Activated T-helper 1 cell treated with anti-CD3 and anti-CD28 coated beads, Interleukin-12 subunit alpha, Interleukin-12 subunit beta, Interleukin-2, Interleukin-4 antibody, amounts not matched to agents 30 ng/mL and 10 ng/mL and 1 ng/mL, durations not matched to agents 14 hours and 24 hours and 36 hours (primary cell): ENCODE measurements around the gene ZBED4. TPM values are rescaled to one million over a fixed set of nuclear protein-coding genes. Genes with fewer than 3 reads are reported as not detected.

Experiments used
- DNase-seq: peaks from one replicate; pipeline ENCODE4 v3.0.0; 2021; ENCODE audit warnings: low spot score
- H3K27ac Mint-ChIP-seq: one replicate; pipeline ENCODE4 v1.8.0; 2021; ENCODE audit warnings: mild to moderate bottlenecking, mixed read lengths
- H3K27me3 Mint-ChIP-seq: one replicate; pipeline ENCODE4 v1.8.0; 2022; ENCODE audit warnings: mild to moderate bottlenecking, moderate library complexity, mixed read lengths; ENCODE audit not compliant: insufficient read depth
- H3K36me3 Mint-ChIP-seq: one replicate; pipeline ENCODE4 v1.8.0; 2021; ENCODE audit warnings: low read depth, mixed read lengths
- H3K4me1 Mint-ChIP-seq: one replicate; pipeline ENCODE4 v1.8.0; 2021; ENCODE audit warnings: low read depth, mixed read lengths
- H3K4me3 Mint-ChIP-seq: one replicate; pipeline ENCODE4 v1.8.0; 2021; ENCODE audit warnings: mild to moderate bottlenecking, moderate library complexity, mixed read lengths
- H3K9me3 Mint-ChIP-seq: one replicate; pipeline ENCODE4 v1.8.0; 2021; ENCODE audit warnings: mixed read lengths
- intact Hi-C: fragments of 100-400 bp; cut with micrococcal nuclease; formaldehyde crosslinking; loops from one replicate; pipeline ENCODE4 v1.15.1; 2024
- total RNA-seq: library from RNA; stranded (reverse); gene quantifications from 2 replicates; pipeline ENCODE4 v1.2.3, GENCODE V29; 2022

ZBED4 gene
- total RNA-seq, 1 donor from 2014 or later = 19.4 TPM

DNA sequence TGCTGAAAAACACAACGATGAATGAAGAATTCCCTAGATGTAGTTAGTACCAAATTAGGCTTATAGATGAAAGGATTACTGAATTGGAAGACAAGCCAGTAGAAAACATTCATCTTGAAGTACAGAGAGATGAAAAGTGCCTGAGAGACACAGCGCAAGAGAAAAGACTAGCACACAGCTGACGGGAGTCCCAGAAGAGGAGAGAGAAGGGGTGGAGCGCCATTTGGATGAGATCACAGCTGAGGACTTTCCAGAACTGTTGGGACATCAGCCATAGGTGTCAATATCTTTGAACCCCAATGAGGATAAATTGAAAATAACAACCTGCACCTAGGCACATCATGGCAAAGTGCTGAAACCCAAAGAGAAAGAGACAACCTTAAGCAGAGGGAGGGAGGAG, 39.4 kb downstream of the ZBED4 start:
- intact Hi-C loops = no loop called here
- H3K27me3 Mint-ChIP-seq = no peaks in the 10 kb centered on the region
- H3K27ac Mint-ChIP-seq = no peak overlapping the region
- peaks cover 4% of the 10 kb centered on the region for H3K9me3 Mint-ChIP-seq
- H3K36me3 Mint-ChIP-seq = peaks cover 33% of the 10 kb centered on the region
- H3K4me1 Mint-ChIP-seq = peaks cover 6% of the 10 kb centered on the region
- no peak overlapping the region for H3K4me3 Mint-ChIP-seq
- DNase-seq = no peak

DNA sequence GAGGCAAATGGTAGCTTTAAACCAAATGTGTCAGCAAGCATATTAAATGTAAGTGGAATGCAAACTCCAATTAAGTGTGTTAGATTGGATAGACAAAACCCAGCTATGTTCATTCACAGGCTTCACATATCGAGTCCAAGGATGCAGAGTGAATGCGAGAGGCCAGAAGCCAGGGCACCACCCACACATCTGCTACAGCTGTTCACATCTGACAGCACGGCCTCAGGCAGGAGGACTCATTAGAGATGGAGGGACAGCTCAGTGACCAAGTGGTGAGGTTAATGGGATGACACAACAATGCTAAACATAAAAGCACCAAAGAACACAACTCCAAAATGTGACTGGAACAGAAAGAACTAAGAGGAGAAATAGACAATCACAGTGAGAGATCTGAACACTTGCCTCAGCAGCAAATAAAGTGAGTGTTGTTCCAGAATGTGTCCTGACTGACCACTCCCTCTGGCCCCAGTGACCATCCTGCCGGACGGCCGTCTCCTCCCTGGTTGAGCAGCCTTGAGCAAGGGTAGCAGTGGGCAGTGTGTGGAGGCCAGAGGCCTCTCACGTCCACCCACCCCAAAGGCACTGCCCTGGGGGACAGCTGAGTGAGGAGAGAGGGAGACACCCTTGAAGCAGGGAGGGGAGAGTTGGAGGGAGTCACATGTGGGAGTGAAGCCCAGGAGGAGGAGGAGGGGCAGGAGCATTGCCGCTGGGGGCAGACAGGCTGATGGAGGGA, 40.8 kb downstream of the ZBED4 start:
- Mint-ChIP-seq H3K27me3 (no peaks in the 10 kb centered on the region), H3K27ac (no peak overlapping the region), H3K4me1 (peaks cover 6% of the 10 kb centered on the region), H3K9me3 (peaks cover 4% of the 10 kb centered on the region), H3K4me3 (no peak overlapping the region), H3K36me3 (peaks cover 34% of the 10 kb centered on the region)
- no peak for DNase-seq
- intact Hi-C loops = no loop called here

DNA sequence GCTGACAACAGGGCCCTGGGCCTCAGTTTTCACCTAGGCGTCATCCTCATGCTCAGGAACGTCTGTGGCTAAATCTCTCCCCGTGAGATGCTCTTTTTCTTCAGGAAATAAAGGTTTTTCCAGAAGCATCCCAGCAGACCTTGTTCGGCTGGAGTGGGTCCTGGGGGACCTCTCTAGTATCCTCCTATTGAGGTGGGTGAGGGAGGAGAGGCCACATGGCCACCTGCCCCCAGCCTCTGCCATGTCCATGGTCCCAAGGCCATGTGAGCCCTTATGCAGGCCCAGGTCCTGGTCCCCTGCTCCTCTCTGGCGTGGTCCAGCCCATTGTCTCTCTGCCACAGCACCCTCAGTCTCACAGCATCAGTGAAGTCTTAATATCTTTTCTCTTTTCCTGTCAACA, 42.6 kb downstream of the ZBED4 start:
- no peak for DNase-seq
- Mint-ChIP-seq H3K9me3 (peaks cover 4% of the 10 kb centered on the region), H3K4me1 (peaks cover 6% of the 10 kb centered on the region), H3K27me3 (no peaks in the 10 kb centered on the region), H3K27ac (no peak overlapping the region), H3K4me3 (no peak overlapping the region), H3K36me3 (peaks cover 37% of the 10 kb centered on the region)
- intact Hi-C loops = no loop called here

DNA sequence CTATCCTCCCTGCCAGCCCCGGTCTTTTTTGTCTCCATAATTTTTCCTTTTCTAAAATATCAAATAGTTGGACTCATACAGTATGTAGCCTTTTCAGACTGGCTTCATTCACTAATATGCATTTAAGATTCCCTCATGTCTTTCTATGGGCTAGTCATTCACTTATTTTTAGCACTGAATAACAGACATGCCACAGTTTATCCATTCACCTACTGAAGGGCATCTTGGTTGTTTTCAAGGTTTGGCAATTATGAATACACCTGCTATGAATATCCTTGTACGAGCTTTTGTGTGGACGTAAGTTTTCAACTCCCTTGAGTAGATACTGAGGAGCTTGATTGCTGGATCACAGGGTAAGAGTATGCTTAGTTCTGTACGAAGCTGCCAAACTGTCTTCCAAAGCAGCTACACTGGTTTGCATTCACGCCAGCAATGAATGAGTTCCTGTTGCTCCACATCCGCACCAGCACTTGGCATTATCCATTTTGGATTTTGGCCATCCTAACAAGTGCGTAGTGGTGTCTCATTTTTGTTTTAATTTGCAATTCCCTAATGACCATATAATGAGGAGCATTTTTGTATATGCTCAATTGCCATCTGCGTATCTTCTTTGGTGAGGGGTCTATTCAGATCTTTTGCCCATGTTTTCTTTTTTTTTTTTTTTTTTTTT, 43.5 kb downstream of the ZBED4 start:
- intact Hi-C loops = no loop called here
- Mint-ChIP-seq H3K27ac (no peak overlapping the region), H3K4me1 (peaks cover 6% of the 10 kb centered on the region), H3K4me3 (no peak overlapping the region), H3K9me3 (peaks cover 4% of the 10 kb centered on the region), H3K27me3 (no peaks in the 10 kb centered on the region), H3K36me3 (peaks cover 41% of the 10 kb centered on the region)
- no peak for DNase-seq

DNA sequence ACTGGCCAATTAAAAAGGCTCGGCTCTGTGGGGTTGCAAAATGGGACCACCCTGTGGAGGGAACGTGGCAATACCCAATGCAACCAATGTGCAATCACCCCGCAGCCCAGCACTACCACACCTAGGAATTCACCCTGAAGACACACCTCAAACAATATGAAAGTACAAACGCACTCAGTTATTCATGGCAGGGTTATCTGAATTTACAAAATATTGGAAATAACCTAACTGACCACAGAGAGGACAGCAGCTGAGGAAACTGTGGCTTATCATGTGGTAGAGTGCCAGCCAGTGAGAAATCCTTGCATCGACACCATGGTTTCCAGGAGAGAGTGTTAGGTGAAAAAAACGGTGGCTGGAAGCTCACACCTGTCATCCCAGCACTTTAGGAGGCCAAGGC, 45.9 kb downstream of the ZBED4 start:
- Mint-ChIP-seq H3K36me3 (peaks cover 39% of the 10 kb centered on the region), H3K4me1 (peaks cover 2% of the 10 kb centered on the region), H3K27ac (no peak overlapping the region), H3K27me3 (no peaks in the 10 kb centered on the region), H3K4me3 (no peak overlapping the region), H3K9me3 (peaks cover 4% of the 10 kb centered on the region)
- intact Hi-C loops = no loop called here
- no peak for DNase-seq

DNA sequence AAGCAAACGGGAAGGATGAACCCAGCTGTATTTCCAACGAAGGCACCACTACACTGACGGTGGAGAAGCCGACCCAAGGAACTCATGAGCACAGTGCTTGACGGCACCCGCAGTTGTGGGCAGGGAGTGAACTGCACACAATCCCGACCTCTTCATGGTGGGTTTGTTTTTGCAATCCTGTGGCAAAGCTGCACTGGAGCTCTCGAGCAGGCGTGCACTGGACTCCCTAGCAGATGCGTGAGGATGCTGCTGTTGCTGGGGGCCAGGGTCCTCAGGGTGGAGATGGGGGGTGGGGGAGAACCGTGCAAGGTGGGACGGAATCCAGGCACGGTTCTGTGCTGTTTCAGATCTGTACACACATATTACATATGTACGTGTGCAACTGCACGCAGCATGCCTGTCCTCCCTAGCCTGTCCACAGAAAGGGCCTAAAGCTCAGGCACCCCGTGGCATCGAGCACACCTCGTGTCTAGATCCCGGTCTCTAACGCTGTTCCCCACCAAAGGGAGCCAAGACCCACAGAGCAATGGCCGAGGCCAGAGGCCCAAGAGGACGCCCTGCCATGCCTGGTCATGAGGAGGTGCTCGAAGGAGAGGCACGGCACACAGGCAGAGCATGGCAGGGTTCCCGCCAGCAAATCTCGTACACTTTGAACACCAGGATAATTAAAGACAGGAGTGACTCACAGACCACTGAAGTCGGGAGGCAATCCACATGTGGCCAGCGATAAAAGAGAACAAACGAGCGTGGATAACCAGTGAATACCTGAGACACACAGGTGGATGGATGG, 47.0 kb downstream of the ZBED4 start:
- Mint-ChIP-seq H3K27ac (no peak overlapping the region), H3K36me3 (peaks cover 38% of the 10 kb centered on the region), H3K4me1 (no peaks in the 10 kb centered on the region), H3K9me3 (peaks cover 4% of the 10 kb centered on the region), H3K27me3 (no peaks in the 10 kb centered on the region), H3K4me3 (no peak overlapping the region)
- no peak for DNase-seq
- intact Hi-C loops = no loop called here

DNA sequence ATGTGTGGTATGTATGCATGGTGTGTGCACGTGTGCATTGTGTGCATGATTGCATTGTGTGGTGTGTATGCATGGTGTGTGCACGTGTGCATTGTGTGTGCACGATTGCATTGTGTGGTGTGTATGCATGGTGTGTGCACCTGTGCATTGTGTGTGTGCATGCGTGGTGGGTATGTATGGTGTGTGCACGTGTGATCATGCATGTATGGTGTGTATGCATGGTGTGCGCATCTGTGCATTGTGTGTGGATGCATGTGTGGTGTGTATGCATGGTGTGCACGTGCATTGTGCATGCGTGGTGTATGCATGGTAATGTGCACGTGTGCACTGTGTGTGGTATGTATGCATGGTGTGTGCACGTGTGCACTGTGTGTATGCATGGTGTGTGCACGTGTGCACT, 47.8 kb downstream of the ZBED4 start:
- no peak for DNase-seq
- Mint-ChIP-seq H3K27me3 (no peaks in the 10 kb centered on the region), H3K4me3 (no peak overlapping the region), H3K27ac (no peak overlapping the region), H3K4me1 (no peaks in the 10 kb centered on the region), H3K9me3 (peaks cover 4% of the 10 kb centered on the region), H3K36me3 (peaks cover 38% of the 10 kb centered on the region)
- intact Hi-C loops = no loop called here

DNA sequence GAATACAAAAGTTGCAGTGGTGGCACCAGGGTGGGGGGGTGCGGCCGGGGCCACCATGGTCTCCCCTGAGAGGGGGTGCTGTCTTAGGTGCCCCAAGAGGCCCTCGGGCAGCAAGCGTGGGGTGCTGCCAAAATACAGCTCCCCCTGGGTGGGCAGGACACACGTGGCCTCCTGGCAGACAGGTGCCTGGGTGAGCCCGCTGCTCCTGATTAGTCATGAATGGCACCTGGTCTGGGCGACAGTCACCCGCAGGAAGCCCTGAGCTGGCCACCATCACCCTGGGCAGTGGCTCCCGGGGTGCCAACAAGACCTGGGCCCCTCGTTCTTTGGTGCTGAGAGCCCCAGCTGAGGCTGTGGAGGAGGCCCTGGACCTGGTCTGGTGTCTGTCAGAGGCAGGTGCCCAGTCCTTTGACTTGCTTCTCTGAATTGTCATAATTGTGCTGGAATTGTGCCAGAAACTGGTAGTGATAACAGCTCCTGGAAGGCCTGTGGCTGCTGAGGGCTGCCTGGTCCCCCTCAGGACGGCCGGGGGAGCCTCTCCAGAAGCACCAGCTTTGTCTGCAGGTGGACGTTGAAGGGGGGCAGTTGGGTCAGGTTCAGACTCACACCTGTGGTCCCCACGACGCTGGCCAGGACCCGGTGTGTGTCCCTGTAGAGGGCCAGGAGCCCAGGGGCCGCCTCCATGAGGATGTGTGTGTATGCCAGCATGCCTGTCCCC, 49.8 kb downstream of the ZBED4 start:
- intact Hi-C loops = no loop called here
- H3K27me3 Mint-ChIP-seq = no peaks in the 10 kb centered on the region
- H3K4me3 Mint-ChIP-seq = no peak overlapping the region
- H3K4me1 Mint-ChIP-seq = no peaks in the 10 kb centered on the region
- H3K36me3 Mint-ChIP-seq = peaks cover 38% of the 10 kb centered on the region
- H3K27ac Mint-ChIP-seq = no peak overlapping the region
- peaks cover 4% of the 10 kb centered on the region for H3K9me3 Mint-ChIP-seq
- DNase-seq = no peak

DNA sequence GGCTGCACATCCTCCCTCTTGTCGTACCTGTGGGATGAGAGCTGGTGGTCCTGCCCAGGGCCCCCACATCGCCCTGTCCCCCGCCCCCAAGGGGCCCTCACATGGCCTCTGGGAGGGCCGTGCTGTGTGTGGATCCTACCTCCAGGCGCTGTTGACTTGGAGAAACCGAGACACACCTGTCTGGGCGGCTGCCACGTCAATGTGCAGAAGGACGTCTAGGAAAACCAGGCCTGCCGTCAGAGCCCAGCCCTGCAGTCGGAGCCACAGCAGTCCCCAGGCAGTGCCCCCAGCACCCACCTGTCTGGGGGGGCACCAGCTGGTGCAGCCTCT, 50.4 kb downstream of the ZBED4 start:
- Mint-ChIP-seq H3K27ac (no peak overlapping the region), H3K36me3 (peaks cover 38% of the 10 kb centered on the region), H3K4me3 (no peak overlapping the region), H3K9me3 (peaks cover 4% of the 10 kb centered on the region), H3K27me3 (no peaks in the 10 kb centered on the region), H3K4me1 (no peaks in the 10 kb centered on the region)
- intact Hi-C loops = no loop called here
- no peak for DNase-seq

DNA sequence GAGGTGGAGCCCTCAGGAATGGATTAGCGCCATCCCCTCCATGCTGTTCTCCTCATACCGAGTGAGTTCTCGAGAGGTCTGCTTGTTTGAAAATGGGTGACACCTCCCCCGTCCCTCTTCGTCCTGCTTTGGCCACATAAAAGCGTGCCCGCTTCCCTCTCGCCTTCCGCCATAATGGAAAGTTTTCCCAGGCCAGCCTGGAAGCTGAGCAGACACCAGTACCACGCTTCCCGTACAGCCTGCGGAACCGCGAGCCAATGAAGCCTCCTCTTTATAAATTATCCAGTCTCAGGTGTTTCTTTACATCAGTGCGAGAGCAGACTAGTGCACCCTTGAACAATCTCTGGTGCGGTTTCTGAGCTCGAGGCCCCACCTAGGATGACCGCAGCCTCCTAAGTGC, 51.8 kb downstream of the ZBED4 start:
- peaks cover 32% of the 10 kb centered on the region for H3K36me3 Mint-ChIP-seq
- H3K9me3 Mint-ChIP-seq = peaks cover 4% of the 10 kb centered on the region
- no peak overlapping the region for H3K27ac Mint-ChIP-seq
- no peak for DNase-seq
- H3K4me1 Mint-ChIP-seq = no peaks in the 10 kb centered on the region
- H3K27me3 Mint-ChIP-seq = no peaks in the 10 kb centered on the region
- intact Hi-C loops = no loop called here
- no peak overlapping the region for H3K4me3 Mint-ChIP-seq

DNA sequence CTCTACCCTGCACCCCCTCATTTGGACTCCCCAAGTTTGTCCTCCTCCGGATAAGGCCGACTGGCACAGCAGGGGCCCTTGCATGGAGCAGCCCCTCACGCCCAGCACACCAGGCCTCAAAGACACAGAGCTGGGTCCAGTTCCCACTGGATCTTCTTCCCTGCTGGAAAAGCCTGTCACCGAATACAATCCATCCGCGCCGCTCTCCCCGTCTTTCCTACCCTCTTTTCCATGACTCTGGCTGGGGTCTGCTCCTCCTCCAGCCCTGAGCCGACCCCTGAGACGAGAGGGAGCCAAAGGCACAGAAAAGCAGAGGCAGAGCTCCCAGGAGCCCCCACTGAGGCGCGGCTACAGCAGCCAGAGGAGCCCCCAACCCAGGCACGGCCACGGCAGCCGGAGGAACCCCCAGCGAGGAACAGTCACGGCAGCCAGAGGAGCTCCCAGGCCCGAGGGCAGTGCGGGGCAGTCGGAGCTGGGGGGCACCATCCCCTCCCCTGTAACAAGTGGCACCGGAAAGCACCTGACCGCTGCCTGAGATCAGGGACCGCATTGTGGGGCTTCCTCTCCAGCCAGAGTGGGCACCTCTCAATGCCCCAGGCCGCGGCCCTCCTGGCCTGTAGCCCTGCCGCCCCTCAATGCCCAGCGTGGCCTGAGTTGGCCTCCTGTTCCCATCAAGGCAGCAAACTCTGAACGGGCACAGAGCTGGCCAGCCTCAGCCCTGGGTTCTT, 52.6 kb downstream of the ZBED4 start:
- peaks cover 26% of the 10 kb centered on the region for H3K36me3 Mint-ChIP-seq
- no peaks in the 10 kb centered on the region for H3K4me1 Mint-ChIP-seq
- no peak overlapping the region for H3K4me3 Mint-ChIP-seq
- no peak for DNase-seq
- H3K27me3 Mint-ChIP-seq = no peaks in the 10 kb centered on the region
- intact Hi-C loops = no loop called here
- H3K9me3 Mint-ChIP-seq = peaks cover 3% of the 10 kb centered on the region
- no peak overlapping the region for H3K27ac Mint-ChIP-seq

DNA sequence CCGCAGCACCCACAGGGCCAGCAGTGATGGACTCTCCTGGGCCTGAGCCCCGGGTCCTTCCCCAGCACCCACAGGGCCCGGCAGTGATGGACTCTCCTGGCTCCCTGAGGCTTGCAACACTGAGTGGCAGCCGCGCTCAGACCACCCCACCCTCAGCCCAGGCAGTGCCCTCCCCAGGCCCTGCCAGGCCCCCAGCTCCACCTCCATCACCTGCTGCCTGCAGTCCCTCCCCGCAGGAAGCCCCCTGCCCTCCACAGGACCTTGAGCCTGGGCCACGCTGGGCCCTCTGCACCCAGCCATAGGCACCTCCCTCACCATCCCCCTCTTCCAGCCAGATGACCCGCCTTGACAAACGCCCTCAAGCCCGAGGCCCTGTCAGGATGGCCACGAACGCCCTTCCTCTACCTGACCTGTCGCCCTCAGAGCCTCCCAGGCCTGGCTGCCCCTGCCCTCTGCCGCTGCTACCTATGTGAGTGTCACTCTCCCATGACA, 53.2 kb downstream of the ZBED4 start:
- Mint-ChIP-seq H3K27me3 (no peaks in the 10 kb centered on the region), H3K4me3 (no peak overlapping the region), H3K27ac (peak overlapping the region; percentile 55), H3K4me1 (no peaks in the 10 kb centered on the region), H3K9me3 (no peaks in the 10 kb centered on the region), H3K36me3 (peaks cover 20% of the 10 kb centered on the region)
- intact Hi-C loops = no loop called here
- DNase-seq = no peak
